Fibroblast of gingiva (primary cell): ENCODE results near the gene FAM151A.

ENCODE experiments used
- DNase-seq: peaks from one replicate; pipeline ENCODE4 v3.0.0-alpha.2; 2011; ENCODE audit warnings: low read depth

The FAM151A gene

GRCh38 chr1:54604051-54604450, 19.3 kb downstream of the FAM151A start:
- DNase-seq: no peak

GRCh38 chr1:54603241-54603640, 20.1 kb downstream of the FAM151A start:
- DNase-seq: no peak

- DNase-seq: no peak
Measured at GRCh38 chr1:54602554-54602953, 20.8 kb downstream of the FAM151A start.

GRCh38 chr1:54601730-54602129, 21.6 kb downstream of the FAM151A start:
- DNase-seq: no peak

GRCh38 chr1:54600947-54601721, 22.2 kb downstream of the FAM151A start:
- DNase-seq: no peak

GRCh38 chr1:54599211-54599823, 24.0 kb downstream of the FAM151A start:
- DNase-seq: no peak

- no peak for DNase-seq
Measured at GRCh38 chr1:54597455-54598030, 25.8 kb downstream of the FAM151A start.

GRCh38 chr1:54596756-54597155, 26.6 kb downstream of the FAM151A start:
- peak; percentile 14 for DNase-seq

GRCh38 chr1:54595956-54596498, 27.3 kb downstream of the FAM151A start:
- DNase-seq: no peak

GRCh38 chr1:54594463-54594862, 28.9 kb downstream of the FAM151A start:
- DNase-seq: no peak

GRCh38 chr1:54593571-54594160, 29.7 kb downstream of the FAM151A start:
- no peak for DNase-seq

- DNase-seq: no peak
Measured at GRCh38 chr1:54591127-54591756, 32.1 kb downstream of the FAM151A start.

GRCh38 chr1:54588377-54588776, 34.9 kb downstream of the FAM151A start:
- DNase-seq: no peak

GRCh38 chr1:54585181-54586066, 37.9 kb downstream of the FAM151A start:
- no peak for DNase-seq

GRCh38 chr1:54584575-54584974, 38.8 kb downstream of the FAM151A start:
- DNase-seq: no peak

- DNase-seq: no peak
Measured at GRCh38 chr1:54583871-54584270, 39.5 kb downstream of the FAM151A start.

GRCh38 chr1:54583307-54583686, 40.0 kb downstream of the FAM151A start:
- no peak for DNase-seq

GRCh38 chr1:54582566-54583306, 40.6 kb downstream of the FAM151A start:
- no peak for DNase-seq

GRCh38 chr1:54581621-54582035, 41.7 kb downstream of the FAM151A start:
- DNase-seq: peak; percentile 89

GRCh38 chr1:54580856-54581550, 42.3 kb downstream of the FAM151A start:
- DNase-seq: no peak
